Measurements from ENCODE around the gene KIF18A.

- no peak for TF ChIP-seq CTCF (IDR thresholded peaks at IDR 0.05; ENCODE audit: low read length)
- no peak for TF ChIP-seq EZH2phosphoT487 (IDR thresholded peaks at IDR 0.05; ENCODE audit: low read length)
- no peak for TF ChIP-seq EZH2 (optimal IDR thresholded peaks at IDR 0.05; ENCODE audit: low read depth, low read length)
Observed at GRCh38 chr11:28104984-28105383, 3.0 kb downstream of the KIF18A start.

All from MM.1S (cell line).